C4-2B (cell line): ENCODE data around the gene LHFPL6.

Source experiments
- H3K27ac ChIP-seq: fragments of 450-650 bp; 2 replicates; pipeline ENCODE4 v1.5.1; 2017
- ZFX ChIP-seq: fragments of 450-650 bp; IDR thresholded peaks from 2 replicates; pipeline ENCODE4 v1.6.1; 2017
- TF ChIP-seq, protein P1 (sequence below): fragments of 450-650 bp; conservative IDR thresholded peaks from 2 replicates; pipeline ENCODE4 v1.5.1; 2017; ENCODE audit warnings: mild to moderate bottlenecking

Gene LHFPL6

GRCh38 chr13:39446865-39447264 is 156.1 kb downstream of the LHFPL6 start:
- TF ChIP-seq, protein P1, sequence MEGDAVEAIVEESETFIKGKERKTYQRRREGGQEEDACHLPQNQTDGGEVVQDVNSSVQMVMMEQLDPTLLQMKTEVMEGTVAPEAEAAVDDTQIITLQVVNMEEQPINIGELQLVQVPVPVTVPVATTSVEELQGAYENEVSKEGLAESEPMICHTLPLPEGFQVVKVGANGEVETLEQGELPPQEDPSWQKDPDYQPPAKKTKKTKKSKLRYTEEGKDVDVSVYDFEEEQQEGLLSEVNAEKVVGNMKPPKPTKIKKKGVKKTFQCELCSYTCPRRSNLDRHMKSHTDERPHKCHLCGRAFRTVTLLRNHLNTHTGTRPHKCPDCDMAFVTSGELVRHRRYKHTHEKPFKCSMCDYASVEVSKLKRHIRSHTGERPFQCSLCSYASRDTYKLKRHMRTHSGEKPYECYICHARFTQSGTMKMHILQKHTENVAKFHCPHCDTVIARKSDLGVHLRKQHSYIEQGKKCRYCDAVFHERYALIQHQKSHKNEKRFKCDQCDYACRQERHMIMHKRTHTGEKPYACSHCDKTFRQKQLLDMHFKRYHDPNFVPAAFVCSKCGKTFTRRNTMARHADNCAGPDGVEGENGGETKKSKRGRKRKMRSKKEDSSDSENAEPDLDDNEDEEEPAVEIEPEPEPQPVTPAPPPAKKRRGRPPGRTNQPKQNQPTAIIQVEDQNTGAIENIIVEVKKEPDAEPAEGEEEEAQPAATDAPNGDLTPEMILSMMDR, result no peak
- TF ChIP-seq ZFX, result no peak
- H3K27ac ChIP-seq, result no peak overlapping the region

DNA sequence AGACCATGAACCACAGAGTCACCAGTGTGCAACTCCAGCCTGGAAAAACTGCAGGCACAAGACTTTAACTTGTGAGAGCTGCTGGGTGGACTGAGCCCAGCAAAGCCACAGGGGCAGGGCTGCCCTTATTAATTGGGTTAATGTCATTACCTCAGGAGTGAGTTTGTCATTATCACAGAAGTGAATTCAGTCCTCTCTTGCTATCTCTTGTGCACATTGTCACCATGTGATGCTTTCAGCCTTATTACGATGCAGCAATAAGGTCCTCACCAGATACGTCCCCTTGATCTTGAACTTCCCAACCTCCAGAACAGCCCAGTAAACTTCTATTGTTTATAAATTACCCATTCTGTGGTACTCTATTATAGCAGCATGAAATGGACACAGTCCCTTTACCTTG is 158.1 kb downstream of the LHFPL6 start:
- TF ChIP-seq ZFX, result no peak
- TF ChIP-seq, protein P1, result no peak
- H3K27ac ChIP-seq, result no peak overlapping the region

DNA sequence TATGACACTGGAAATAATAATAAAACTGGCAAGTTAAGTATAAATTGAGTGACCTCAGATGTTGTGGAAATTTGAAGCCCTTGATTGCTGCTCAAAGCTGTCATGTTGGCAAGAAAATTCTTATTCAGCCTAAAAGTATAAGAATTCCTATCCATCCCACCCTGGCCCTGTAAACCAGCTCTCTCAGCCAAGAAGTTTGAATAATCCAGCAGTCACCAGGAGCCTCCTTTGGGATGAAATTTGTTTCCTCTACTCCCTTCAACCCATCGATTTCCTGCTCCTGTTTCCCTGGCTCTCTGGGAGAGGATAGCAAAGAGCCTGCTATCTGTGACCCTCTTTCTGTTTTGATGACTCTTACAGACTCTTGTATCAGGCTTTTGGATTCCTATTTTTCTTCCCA is 169.3 kb downstream of the LHFPL6 start:
- H3K27ac ChIP-seq, result no peak overlapping the region
- TF ChIP-seq, protein P1, result no peak
- TF ChIP-seq ZFX, result no peak

- H3K27ac ChIP-seq, result no peak overlapping the region
- TF ChIP-seq, protein P1, result no peak
- TF ChIP-seq ZFX, result no peak
These were observed 170.8 kb downstream of the LHFPL6 start for GRCh38 chr13:39432196-39432595.

DNA sequence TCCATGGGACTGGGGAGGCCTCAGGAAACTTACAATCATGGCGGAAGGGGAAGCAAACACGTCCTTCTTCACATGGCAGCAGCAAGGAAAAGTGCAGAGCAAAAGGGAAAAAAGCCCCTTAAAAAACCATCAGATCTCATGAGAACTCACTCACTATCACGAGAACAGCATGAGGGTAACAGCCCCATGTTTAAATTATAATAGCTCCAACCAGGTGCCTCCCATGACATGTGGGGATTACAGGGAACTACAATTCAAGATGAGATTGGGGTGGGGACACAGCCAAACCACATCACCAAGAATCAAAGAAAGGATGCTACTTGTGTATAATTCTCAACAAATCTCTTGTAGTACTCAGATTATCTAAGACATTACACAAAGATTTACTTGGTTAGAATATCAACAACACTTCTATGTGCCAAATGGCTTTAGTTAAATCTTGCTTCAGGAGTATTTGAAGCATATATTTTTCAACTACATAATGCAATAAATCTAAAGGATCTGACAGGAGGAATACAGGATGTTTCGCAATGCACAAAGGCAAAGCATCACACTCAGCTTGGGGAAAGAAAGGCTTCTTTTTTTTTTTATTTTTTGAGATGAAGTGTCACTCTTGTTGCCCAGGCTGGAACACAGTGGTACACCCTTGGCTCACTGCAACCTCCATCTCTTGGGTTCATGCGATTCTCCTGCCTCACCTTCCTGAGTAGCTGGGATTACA is 180.0 kb downstream of the LHFPL6 start:
- H3K27ac ChIP-seq, result no peak overlapping the region
- TF ChIP-seq, protein P1, result no peak
- no peak for TF ChIP-seq ZFX

DNA sequence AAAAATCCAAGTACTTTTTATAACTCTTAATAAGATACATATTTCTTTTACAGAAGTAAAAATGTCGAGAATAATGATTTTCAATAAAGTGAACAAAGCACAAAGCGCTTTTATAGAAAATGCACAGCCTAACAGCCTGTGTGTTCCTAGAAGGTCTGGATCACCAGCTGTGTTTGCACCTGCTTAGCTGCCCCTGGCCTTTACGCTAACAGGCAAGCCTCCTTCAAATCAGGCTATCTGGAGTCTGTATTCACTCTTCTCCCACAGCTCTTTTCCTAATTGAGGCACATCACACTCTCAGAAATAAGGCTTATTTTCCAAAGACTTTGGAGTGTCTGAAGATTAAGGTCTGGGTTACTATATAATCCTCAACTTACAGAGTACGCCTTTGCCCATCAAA is 183.1 kb downstream of the LHFPL6 start:
- TF ChIP-seq, protein P1, result no peak
- no peak for TF ChIP-seq ZFX
- no peak overlapping the region for H3K27ac ChIP-seq

- no peak overlapping the region for H3K27ac ChIP-seq
- no peak for TF ChIP-seq ZFX
- TF ChIP-seq, protein P1, result no peak
These were observed 183.9 kb downstream of the LHFPL6 start for GRCh38 chr13:39419068-39419467.
